Right atrium auricular region (tissue), 2 donors: ENCODE data around the gene MYO15A. TPM values are rescaled to one million over a fixed set of nuclear protein-coding genes. Genes with fewer than 3 reads are reported as not detected.

Experiments
- DNase-seq: peaks from one replicate; pipeline ENCODE4 v3.0.0-alpha.2; 2019; ENCODE audit warnings: low spot score
- H3K27ac ChIP-seq, 2 donors: fragments of 200-600 bp; sonication (generic); 1 replicate in 1 of 2; 2 replicates in 1 of 2; pipeline ENCODE4 v1.5.1; 2016 to 2019
- H3K27me3 ChIP-seq, 2 donors: fragments of 200-600 bp; sonication (generic); one replicate each; pipeline versions ENCODE4 v1.5.1 to v1.6.0; 2017 to 2019
- H3K36me3 ChIP-seq: fragments of 200-600 bp; sonication (generic); one replicate; pipeline ENCODE4 v1.5.1; 2016
- H3K4me1 ChIP-seq, 2 donors: fragments of 200-600 bp; sonication (generic); one replicate each; pipeline versions ENCODE4 v1.5.1 to v1.6.0; 2017 to 2019
- H3K4me3 ChIP-seq, 2 donors: fragments of 200-600 bp; sonication (generic); 1 replicate in 1 of 2; 2 replicates in 1 of 2; pipeline ENCODE4 v1.5.1; 2017 to 2019; ENCODE audit warnings: mild to moderate bottlenecking in 1 of 2, moderate library complexity in 1 of 2
- H3K9me3 ChIP-seq, 2 donors: fragments of 200-600 bp; sonication (generic); one replicate each; pipeline ENCODE4 v1.5.1; 2019
- total RNA-seq, 2 donors: library from RNA; depleted of rRNA; stranded (reverse); fragments of >200 nt; gene quantifications; one replicate each; pipeline ENCODE4 v1.1.0, GENCODE V29; 2016
- TF ChIP-seq, protein P1 (sequence below), 2 donors: fragments of 200-600 bp; sonication (generic); IDR thresholded peaks; one replicate each; pipeline ENCODE4 v1.5.1; 2019; ENCODE audit warnings: antibody characterized with exemption in 2 of 2

Gene MYO15A
- total RNA-seq, 2 donors from 2014 or later, result 0.20 TPM; not detected in 1

DNA sequence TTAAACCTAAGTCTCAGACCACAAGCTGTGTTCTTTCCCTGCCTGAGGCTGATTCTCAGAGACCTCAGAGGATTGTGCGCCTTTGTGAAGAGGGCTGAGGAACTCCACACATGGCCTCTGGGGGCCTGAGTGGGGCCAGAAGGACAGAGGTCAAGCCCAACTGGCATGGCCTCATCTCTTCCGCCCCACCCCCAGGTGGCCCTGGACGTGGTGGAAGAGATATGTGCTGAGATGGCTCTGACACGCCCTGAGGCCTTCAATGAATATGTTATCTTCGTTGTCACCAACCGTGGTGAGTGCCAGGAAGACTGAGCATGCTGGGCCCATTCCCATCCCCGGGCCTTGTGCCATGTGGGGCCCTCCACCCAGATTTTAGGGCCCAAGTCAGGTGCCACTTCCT is 55.0 kb downstream of the MYO15A start:
- TF ChIP-seq, protein P1, sequence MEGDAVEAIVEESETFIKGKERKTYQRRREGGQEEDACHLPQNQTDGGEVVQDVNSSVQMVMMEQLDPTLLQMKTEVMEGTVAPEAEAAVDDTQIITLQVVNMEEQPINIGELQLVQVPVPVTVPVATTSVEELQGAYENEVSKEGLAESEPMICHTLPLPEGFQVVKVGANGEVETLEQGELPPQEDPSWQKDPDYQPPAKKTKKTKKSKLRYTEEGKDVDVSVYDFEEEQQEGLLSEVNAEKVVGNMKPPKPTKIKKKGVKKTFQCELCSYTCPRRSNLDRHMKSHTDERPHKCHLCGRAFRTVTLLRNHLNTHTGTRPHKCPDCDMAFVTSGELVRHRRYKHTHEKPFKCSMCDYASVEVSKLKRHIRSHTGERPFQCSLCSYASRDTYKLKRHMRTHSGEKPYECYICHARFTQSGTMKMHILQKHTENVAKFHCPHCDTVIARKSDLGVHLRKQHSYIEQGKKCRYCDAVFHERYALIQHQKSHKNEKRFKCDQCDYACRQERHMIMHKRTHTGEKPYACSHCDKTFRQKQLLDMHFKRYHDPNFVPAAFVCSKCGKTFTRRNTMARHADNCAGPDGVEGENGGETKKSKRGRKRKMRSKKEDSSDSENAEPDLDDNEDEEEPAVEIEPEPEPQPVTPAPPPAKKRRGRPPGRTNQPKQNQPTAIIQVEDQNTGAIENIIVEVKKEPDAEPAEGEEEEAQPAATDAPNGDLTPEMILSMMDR (IDR thresholded peaks at IDR 0.05), result no peak

DNA sequence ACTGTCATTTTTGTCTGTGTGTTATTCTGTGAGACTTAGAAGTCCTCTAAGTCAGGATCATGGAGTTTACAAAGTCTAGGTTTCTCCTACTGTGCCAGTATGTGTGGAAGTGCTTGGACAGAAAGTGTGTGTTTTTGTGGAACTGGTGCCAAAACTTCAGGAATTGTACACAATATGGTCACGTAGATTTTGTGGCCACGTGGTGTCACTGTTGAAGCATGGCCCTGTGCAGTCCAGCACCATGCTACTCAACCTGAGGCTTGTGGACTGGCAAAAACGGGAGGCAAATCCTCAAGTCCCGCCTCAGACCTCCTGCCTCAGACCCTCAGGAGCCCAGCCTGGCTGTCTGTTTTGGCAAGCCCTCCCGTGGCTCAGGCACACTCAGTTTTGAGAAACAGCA is 58.3 kb downstream of the MYO15A start:
- TF ChIP-seq, protein P1 (IDR thresholded peaks at IDR 0.05), result no peak
- H3K27me3 ChIP-seq, result no peaks in the 10 kb centered on the region
- no peaks in the 10 kb centered on the region for H3K4me1 ChIP-seq
- H3K27ac ChIP-seq, result no peak overlapping the region
- H3K4me3 ChIP-seq, result no peak overlapping the region
- no peaks in the 10 kb centered on the region for H3K9me3 ChIP-seq
- DNase-seq, result no peak
- H3K36me3 ChIP-seq, result no peaks in the 10 kb centered on the region

More for the DNA sequence above, 55.0 kb downstream of the MYO15A start:
- H3K9me3 ChIP-seq, result no peaks in the 10 kb centered on the region
- no peaks in the 10 kb centered on the region for H3K36me3 ChIP-seq
- no peak overlapping the region for H3K27ac ChIP-seq
- peaks cover 0 to 7% of the 10 kb centered on the region in 2 donors for H3K4me1 ChIP-seq
- DNase-seq, result no peak
- H3K27me3 ChIP-seq, result no peaks in the 10 kb centered on the region
- H3K4me3 ChIP-seq, result no peak overlapping the region

DNA sequence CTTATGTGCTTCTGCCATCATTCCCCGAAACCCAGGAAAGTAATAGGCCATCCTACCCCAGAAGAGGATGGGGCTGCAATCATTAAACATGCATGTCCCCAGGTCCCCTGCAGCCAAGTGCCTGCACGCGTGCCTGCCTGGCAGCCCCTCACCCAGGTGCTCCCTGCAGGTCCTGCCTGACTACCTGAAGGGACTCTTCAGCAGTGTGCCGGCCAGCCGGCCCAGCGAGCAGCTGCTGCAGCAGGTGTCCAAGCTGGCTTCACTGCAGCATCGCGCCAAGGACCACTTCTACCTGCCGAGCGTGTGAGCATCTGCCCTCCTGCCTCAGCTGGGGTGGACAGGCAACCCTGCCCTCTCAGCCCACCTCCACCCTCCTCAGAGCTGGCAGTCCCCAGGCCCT is 58.9 kb downstream of the MYO15A start:
- DNase-seq, result no peak
- Histone ChIP-seq H3K4me3 (no peak overlapping the region), H3K27ac (no peak overlapping the region), H3K27me3 (no peaks in the 10 kb centered on the region), H3K9me3 (no peaks in the 10 kb centered on the region), H3K36me3 (no peaks in the 10 kb centered on the region), H3K4me1 (no peaks in the 10 kb centered on the region)
- TF ChIP-seq, protein P1 (IDR thresholded peaks at IDR 0.05), result no peak

DNA sequence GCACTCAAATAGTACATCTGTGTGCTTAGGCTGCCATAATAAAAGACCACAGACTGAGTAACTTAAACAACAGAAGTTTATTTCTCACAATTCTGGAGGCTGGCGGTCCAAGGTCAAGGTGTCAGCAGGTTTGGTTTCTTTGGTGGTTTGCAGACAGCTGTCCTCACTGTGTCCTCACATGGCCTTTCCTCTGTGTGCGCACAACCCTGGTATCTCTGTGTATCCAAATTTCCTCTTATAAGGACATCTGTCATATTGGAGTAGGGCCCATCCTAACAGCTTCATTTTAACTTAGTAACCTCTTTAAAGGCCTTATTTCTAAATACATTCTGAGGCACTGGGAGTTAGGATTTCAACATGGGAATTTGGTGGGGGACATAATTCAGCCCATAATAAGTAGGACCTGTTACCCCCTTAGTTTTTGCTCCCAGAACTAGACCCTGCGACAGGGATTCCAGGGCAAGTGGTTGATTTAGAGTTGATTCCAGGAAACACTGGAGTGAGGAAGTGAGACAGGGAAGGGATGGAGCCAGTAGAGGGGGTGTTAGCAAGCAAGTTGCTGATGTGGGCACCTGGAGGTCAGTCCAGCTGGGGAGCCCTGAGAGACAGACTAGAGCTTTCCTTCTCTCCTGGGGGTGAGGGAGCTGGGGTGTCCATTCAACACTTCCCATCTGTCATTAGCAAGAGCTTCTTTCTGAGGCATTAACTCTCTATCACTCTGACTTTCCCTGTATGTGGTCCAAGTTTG is 64.1 kb downstream of the MYO15A start:
- no peaks in the 10 kb centered on the region for H3K9me3 ChIP-seq

DNA sequence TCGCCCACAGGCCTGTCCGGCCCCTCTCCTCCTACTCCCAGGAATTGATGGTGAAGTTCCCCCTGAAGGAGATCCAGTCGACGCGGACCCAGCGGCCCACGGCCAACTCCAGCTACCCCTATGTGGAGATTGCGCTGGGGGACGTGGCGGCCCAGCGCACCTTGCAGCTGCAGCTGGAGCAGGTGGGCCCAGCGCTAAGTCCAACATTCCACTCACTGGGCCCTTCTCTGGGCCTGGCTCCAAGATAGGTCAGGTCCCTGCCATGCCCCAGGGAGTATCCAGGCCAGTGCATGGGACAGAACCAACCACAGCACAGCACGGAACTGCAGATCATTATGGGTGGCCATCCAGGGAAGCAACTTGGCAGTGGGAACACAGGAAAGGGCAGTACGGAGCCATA is 65.2 kb downstream of the MYO15A start:
- DNase-seq, result no peak
- TF ChIP-seq, protein P1 (IDR thresholded peaks at IDR 0.05), result no peak
- H3K4me1 ChIP-seq, result no peaks in the 10 kb centered on the region
- H3K36me3 ChIP-seq, result no peaks in the 10 kb centered on the region
- H3K27me3 ChIP-seq, result no peaks in the 10 kb centered on the region
- no peak overlapping the region for H3K27ac ChIP-seq
- H3K4me3 ChIP-seq, result no peak overlapping the region
- no peaks in the 10 kb centered on the region for H3K9me3 ChIP-seq

More for the DNA sequence above, 64.1 kb downstream of the MYO15A start:
- no peak overlapping the region for H3K27ac ChIP-seq
- no peaks in the 10 kb centered on the region for H3K4me1 ChIP-seq
- H3K4me3 ChIP-seq, result no peak overlapping the region
- no peak for DNase-seq
- TF ChIP-seq, protein P1 (IDR thresholded peaks at IDR 0.05), result peak in 1 of 2 donors; percentile 14
- no peaks in the 10 kb centered on the region for H3K36me3 ChIP-seq
- no peaks in the 10 kb centered on the region for H3K27me3 ChIP-seq

DNA sequence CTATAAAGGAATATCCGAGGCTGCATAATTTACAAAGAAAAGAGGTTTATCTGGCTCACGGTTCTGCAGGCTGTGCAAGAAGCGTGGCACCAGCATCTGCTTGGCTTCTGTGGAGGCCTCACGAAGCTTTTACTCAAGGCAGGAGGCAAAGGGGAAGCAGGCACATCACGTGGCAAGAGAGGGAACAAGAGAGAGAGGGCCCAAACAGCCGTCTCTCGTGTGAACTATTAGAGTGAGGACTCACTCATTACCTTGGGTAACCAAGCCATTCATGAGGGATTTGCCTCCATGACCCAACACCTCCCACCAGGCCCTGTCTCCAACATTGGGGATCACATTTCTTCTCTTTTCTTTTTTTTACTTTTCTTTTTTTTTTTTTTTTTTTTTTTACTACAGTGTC is 67.6 kb downstream of the MYO15A start:
- H3K27ac ChIP-seq, result no peak overlapping the region
- no peak overlapping the region for H3K4me3 ChIP-seq
- no peaks in the 10 kb centered on the region for H3K36me3 ChIP-seq
- no peaks in the 10 kb centered on the region for H3K9me3 ChIP-seq
- DNase-seq, result no peak
- no peaks in the 10 kb centered on the region for H3K4me1 ChIP-seq
- TF ChIP-seq, protein P1 (IDR thresholded peaks at IDR 0.05), result no peak
- no peaks in the 10 kb centered on the region for H3K27me3 ChIP-seq
